Uterus (tissue), 4 donors: ENCODE data around the gene PTPRJ. TPM values are rescaled to one million over a fixed set of nuclear protein-coding genes. Genes with fewer than 3 reads are reported as not detected.

ENCODE experiments used
- DNase-seq, 2 donors: peaks; one replicate each; pipeline ENCODE4 v3.0.0-alpha.2; 2019 to 2020
- H3K27ac ChIP-seq, 2 donors: fragments of 200-600 bp; sonication (generic); 1 replicate in 1 of 2; 2 replicates in 1 of 2; pipeline ENCODE4 v1.5.1; 2016 to 2018
- H3K27me3 ChIP-seq, 2 donors: fragments of 200-600 bp; sonication (generic); one replicate each; pipeline ENCODE4 v1.5.1; 2018 to 2019; ENCODE audit warnings: control low read depth in 1 of 2
- H3K36me3 ChIP-seq, 2 donors: fragments of 200-600 bp; sonication (generic); one replicate each; pipeline ENCODE4 v1.5.1; 2019; ENCODE audit warnings: control low read depth in 1 of 2
- H3K4me1 ChIP-seq, 2 donors: fragments of 200-600 bp; sonication (generic); one replicate each; pipeline ENCODE4 v1.5.1; 2018 to 2019; ENCODE audit warnings: control low read depth in 1 of 2
- H3K4me3 ChIP-seq, 2 donors: fragments of 200-600 bp; sonication (generic); 1 replicate in 1 of 2; 2 replicates in 1 of 2; pipeline ENCODE4 v1.5.1; 2018 to 2019; ENCODE audit warnings: mild to moderate bottlenecking in 1 of 2
- H3K9me3 ChIP-seq, 2 donors: fragments of 200-600 bp; sonication (generic); one replicate each; pipeline ENCODE4 v1.5.1; 2019; ENCODE audit warnings: control low read depth in 1 of 2
- POLR2A ChIP-seq, 2 donors: fragments of 450-650 bp; IDR thresholded peaks; one replicate each; pipeline ENCODE4 v1.6.1; 2016; ENCODE audit warnings: antibody characterized with exemption in 2 of 2, mild to moderate bottlenecking in 1 of 2, moderate library complexity in 1 of 2
- intact Hi-C: fragments of 100-400 bp; cut with DNase I; formaldehyde crosslinking; loops from one replicate; pipeline ENCODE4 v1.15.1; 2023; ENCODE audit warnings: low total_unique reads
- total RNA-seq, 4 donors: library from RNA; depleted of rRNA in 3 of 4; stranded (reverse); fragments of >200 nt in 3 of 4; gene quantifications; one replicate each; pipeline versions ENCODE4 v1.1.0 to v1.2.4, GENCODE V29; 2014 to 2023
- TF ChIP-seq, protein P1 (sequence below), 4 experiments: fragments of 200-600 bp in 2 of 4; fragments of 450-650 bp in 2 of 4; sonication (generic) in 2 of 4; IDR thresholded peaks; one replicate each; pipeline ENCODE4 v1.5.1; 2016 to 2019; ENCODE audit warnings: antibody characterized with exemption in 4 of 4, mild to moderate bottlenecking in 2 of 4, moderate library complexity in 1 of 4
- donor health status: DM: yes; HTN: yes; CAD: no.

PTPRJ gene
- total RNA-seq, 4 donors from 2014 or later: 2.1 to 22.1 (median 7.1) TPM

DNA sequence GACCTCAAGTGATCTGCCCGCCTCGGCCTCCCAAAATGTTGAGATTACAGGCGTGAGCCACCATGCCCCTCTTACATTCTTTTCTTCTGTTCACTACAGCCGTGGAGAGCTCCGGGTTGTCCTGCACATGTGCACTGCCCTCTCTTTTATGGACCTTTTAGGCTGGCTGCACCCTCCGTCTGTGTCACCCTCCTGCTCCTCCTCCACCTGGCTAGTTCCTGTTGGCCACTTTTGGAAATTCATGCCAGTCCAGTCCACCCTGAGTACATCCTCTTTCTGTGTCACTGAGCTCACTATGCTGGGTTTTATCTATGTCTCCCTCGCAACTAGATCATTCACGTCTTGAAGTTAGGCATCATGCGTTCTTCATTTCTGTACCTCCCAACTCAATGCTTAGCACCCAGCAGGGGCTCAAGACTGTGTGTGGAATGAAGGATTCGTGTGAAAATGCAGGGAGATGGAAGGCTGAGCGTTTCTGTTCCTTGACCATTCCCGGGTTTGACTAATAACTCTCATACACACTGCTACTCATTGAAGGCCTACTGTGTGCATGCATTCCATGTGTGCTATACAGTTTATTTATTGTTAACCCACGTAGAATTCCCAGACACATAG, 60.6 kb downstream of the PTPRJ start:
- H3K36me3 ChIP-seq: no peaks in the 10 kb centered on the region
- no peak overlapping the region for H3K27ac ChIP-seq
- no peaks in the 10 kb centered on the region for H3K4me1 ChIP-seq
- no peaks in the 10 kb centered on the region for H3K27me3 ChIP-seq
- H3K4me3 ChIP-seq: no peak overlapping the region
- intact Hi-C loops: no loop called here
- TF ChIP-seq, protein P1, sequence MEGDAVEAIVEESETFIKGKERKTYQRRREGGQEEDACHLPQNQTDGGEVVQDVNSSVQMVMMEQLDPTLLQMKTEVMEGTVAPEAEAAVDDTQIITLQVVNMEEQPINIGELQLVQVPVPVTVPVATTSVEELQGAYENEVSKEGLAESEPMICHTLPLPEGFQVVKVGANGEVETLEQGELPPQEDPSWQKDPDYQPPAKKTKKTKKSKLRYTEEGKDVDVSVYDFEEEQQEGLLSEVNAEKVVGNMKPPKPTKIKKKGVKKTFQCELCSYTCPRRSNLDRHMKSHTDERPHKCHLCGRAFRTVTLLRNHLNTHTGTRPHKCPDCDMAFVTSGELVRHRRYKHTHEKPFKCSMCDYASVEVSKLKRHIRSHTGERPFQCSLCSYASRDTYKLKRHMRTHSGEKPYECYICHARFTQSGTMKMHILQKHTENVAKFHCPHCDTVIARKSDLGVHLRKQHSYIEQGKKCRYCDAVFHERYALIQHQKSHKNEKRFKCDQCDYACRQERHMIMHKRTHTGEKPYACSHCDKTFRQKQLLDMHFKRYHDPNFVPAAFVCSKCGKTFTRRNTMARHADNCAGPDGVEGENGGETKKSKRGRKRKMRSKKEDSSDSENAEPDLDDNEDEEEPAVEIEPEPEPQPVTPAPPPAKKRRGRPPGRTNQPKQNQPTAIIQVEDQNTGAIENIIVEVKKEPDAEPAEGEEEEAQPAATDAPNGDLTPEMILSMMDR (IDR thresholded peaks at IDR 0.05): no peak
- no peak for TF ChIP-seq POLR2A (IDR thresholded peaks at IDR 0.05)
- no peaks in the 10 kb centered on the region for H3K9me3 ChIP-seq
- DNase-seq: no peak

DNA sequence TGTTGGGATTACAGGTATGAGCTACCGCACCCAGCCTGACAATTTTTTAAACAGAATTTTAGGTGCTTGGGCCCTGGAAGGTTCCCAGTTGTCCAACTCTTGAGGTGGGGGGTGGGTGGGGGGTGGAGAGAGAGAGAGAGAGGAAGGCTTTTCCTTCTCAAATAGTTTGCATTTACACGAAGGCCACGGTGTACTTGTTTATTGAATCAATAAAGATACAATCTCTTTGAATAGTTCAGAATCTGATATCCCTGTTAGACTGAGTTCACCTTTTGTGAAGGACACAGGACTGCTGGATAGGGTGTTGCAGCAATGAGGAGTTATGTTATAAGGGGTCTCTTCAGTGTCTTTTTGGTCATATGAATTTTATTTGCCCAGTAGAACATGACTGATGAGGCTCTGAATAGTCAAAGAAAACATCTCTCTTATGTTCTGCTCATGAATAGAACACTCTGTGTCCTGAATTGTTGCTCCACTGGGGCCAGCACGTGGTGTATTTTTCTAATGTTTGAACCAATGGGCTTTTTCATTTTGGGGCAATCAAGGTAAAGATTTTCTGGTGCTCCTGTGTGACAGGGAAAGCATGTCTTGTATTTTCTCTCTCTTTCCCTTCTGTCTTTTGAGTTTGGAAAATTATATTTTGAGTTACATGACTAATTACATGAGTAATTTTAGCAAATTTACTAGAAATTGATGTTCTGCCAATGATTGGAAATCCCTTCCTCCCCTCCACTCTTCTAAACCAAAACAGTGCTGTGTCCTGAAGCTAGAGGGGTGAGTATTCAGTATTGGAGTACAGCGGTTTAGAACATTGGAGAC, 61.7 kb downstream of the PTPRJ start:
- no peak for TF ChIP-seq POLR2A (IDR thresholded peaks at IDR 0.05)
- TF ChIP-seq, protein P1 (IDR thresholded peaks at IDR 0.05): no peak
- Histone ChIP-seq H3K4me3 (no peak overlapping the region), H3K27me3 (no peaks in the 10 kb centered on the region), H3K36me3 (no peaks in the 10 kb centered on the region), H3K4me1 (no peaks in the 10 kb centered on the region), H3K27ac (no peak overlapping the region), H3K9me3 (no peaks in the 10 kb centered on the region)
- no peak for DNase-seq
- intact Hi-C loops: no loop called here

DNA sequence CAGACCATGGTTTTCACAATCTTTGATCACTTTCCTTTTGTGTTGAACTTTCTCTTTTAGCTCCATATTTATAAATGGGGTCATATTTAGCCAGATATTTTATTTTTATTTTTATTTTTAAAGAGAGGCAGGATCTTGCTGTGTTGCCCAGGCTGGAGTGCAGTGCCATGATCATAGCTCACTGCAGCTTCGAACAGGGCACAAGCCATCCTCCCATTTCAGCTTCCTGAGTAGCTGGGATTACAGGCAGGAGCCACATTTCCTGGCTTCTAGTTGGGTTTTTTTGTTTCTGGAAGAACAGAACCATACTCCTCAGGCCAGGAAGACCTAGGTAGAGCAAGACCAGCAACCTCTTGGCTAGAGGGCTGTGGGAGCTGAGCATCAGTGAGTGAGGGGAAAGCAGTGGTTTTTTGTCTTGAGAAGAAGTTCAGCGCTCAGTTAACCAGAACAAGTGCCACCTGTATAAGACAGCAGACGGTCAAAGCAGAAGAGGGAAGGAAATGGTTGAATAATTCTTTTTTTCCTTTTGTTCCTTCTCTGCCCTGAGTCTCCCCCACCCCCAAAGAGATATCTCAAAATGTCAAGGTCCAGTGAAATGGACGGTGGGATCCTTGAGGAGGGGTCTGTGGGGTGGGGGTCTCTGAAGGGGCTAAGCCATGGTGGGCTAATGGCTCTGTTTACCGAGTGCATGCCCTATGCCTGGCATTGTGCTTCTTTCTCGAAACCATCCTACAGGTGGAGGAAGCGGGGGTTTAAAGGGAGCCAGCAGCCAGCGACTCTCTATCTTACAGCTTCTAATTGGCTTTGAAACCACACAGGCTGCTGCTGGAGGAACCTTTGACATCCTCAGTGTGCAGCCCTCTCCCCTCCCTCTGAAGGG, 63.0 kb downstream of the PTPRJ start:
- intact Hi-C loops: no loop called here
- DNase-seq: no peak
- Histone ChIP-seq H3K27ac (no peak overlapping the region), H3K4me1 (no peaks in the 10 kb centered on the region), H3K4me3 (no peak overlapping the region), H3K36me3 (no peaks in the 10 kb centered on the region), H3K27me3 (no peaks in the 10 kb centered on the region), H3K9me3 (no peaks in the 10 kb centered on the region)
- no peak for TF ChIP-seq POLR2A (IDR thresholded peaks at IDR 0.05)
- TF ChIP-seq, protein P1 (IDR thresholded peaks at IDR 0.05): no peak

DNA sequence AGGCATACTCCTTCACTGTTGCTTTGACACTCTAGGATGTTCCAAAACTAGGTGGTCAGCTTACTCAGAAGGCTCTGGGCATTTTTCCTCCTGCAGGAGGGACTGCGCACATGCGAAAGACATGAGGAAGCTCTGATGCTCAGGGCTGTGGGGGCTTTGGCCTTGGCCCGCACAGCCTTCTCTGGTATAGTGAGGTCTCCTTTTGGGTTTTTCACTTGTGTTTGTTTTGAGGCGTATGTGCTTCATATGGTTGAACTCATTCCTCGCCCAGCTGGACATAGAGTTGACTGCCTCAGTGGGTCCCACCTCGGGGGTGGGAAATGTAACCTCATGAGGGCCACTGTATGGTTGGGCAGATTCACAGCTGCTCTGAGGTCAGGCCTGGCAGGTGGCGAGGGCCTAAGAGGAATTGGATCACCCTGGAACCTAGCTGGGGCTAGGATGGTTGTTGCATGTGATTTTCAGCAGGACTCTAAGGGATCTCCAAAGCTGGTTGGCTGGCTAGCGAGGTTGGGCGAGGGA, 63.7 kb downstream of the PTPRJ start:
- no peak for DNase-seq
- intact Hi-C loops: no loop called here
- H3K4me1 ChIP-seq: no peaks in the 10 kb centered on the region
- no peaks in the 10 kb centered on the region for H3K36me3 ChIP-seq
- TF ChIP-seq POLR2A (IDR thresholded peaks at IDR 0.05): no peak
- TF ChIP-seq, protein P1 (IDR thresholded peaks at IDR 0.05): no peak
- H3K27me3 ChIP-seq: no peaks in the 10 kb centered on the region
- H3K4me3 ChIP-seq: no peak overlapping the region
- H3K9me3 ChIP-seq: no peaks in the 10 kb centered on the region
- no peak overlapping the region for H3K27ac ChIP-seq
